GM18498 (cell line): ENCODE measurements around the gene DDX55.

Experiments
- ATAC-seq: cut with Tn5 transposase; IDR thresholded peaks from one replicate; pipeline ENCODE4 v1.9.1; 2021; ENCODE audit warnings: mild to moderate bottlenecking, moderate library complexity; ENCODE audit not compliant: unreplicated experiment

DDX55 gene

GRCh38 chr12:123614110-123614509, 12.2 kb downstream of the DDX55 start:
- no peak for ATAC-seq

GRCh38 chr12:123614531-123614930, 12.6 kb downstream of the DDX55 start:
- ATAC-seq = no peak

GRCh38 chr12:123617144-123617543, 15.2 kb downstream of the DDX55 start:
- ATAC-seq = no peak

GRCh38 chr12:123617580-123617979, 15.7 kb downstream of the DDX55 start:
- ATAC-seq = no peak

GRCh38 chr12:123621101-123621500, 19.2 kb downstream of the DDX55 start:
- no peak for ATAC-seq

GRCh38 chr12:123621619-123622530, 20.0 kb downstream of the DDX55 start:
- ATAC-seq = no peak

- peak; percentile 97 for ATAC-seq
Measured at GRCh38 chr12:123633379-123634141, 31.7 kb downstream of the DDX55 start, which contains the start of the genes EIF2B1 and GTF2H3. Gene EIF2B1 (minus strand): TSS chr12:123633686. CDS start chr12:123633557, 129 bp downstream. Gene GTF2H3 (plus strand): TSS chr12:123633829. CDS start chr12:123633860, 31 bp downstream.

- ATAC-seq = peak; percentile 1
Measured at GRCh38 chr12:123634142-123634561, 32.3 kb downstream of the DDX55 start.

- no peak for ATAC-seq
Measured at GRCh38 chr12:123643911-123644310, 42.0 kb downstream of the DDX55 start.

- no peak for ATAC-seq
Measured at GRCh38 chr12:123645380-123645779, 43.5 kb downstream of the DDX55 start.

- no peak for ATAC-seq
Measured at GRCh38 chr12:123645878-123646277, 44.0 kb downstream of the DDX55 start.

GRCh38 chr12:123648401-123648800, 46.5 kb downstream of the DDX55 start:
- no peak for ATAC-seq

GRCh38 chr12:123654129-123654701, 52.3 kb downstream of the DDX55 start:
- no peak for ATAC-seq

- ATAC-seq = peak; percentile 97
Measured at GRCh38 chr12:123655420-123655819, 53.5 kb downstream of the DDX55 start.

GRCh38 chr12:123656392-123656791, 54.5 kb downstream of the DDX55 start:
- ATAC-seq = no peak

- no peak for ATAC-seq
Measured at GRCh38 chr12:123657211-123657610, 55.3 kb downstream of the DDX55 start.

- ATAC-seq = no peak
Measured at GRCh38 chr12:123659996-123660727, 58.3 kb downstream of the DDX55 start.

GRCh38 chr12:123667771-123668170, 65.9 kb downstream of the DDX55 start:
- no peak for ATAC-seq
